ENCODE results near the gene CRISPLD2. TPM values are rescaled to one million over a fixed set of nuclear protein-coding genes. Genes with fewer than 3 reads are reported as not detected.

The CRISPLD2 gene
- total RNA-seq, 3 donors from 2014 or later (not counting 1 experiment from before 2014, with no cell fraction given) = 0.86 to 6.3 TPM; not detected in 1

DNA sequence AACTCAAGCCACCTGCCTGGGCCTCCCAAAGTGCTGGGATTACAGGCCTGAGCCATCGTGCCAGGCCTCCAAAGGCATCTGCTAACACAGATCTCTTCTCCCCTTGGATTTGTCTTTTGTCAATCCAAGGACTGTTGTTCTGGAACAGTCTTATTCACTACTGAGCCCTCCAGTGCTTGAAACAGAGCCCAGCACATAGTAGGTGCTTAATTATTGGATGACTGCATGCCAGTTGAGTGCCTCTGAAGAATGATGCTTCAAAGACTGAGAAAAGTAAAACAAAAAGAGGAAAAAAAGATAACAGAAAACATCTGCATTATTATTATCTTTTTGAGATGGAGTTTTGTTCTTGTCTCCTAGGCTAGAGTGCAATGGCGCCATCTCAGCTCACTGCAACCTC lies 1.7 kb upstream of the CRISPLD2 start:
- Histone ChIP-seq H3K4me1 (ENCODE audit: control insufficient read depth, insufficient read depth, low read length) (peaks cover 16% of the 10 kb centered on the region), H3K4me3 (ENCODE audit: low read length) (no peak overlapping the region), H3K27me3 (ENCODE audit: control insufficient read depth, insufficient read depth, low read length) (peaks cover 2% of the 10 kb centered on the region), H3K36me3 (ENCODE audit: control insufficient read depth, insufficient read depth, low read length) (no peaks in the 10 kb centered on the region), H3K27ac (ENCODE audit: low read length) (no peak overlapping the region), H3K9me3 (ENCODE audit: control insufficient read depth, insufficient read depth, low read length) (no peaks in the 10 kb centered on the region)
- no peaks in the 10 kb centered on the region for H3K9me3 Mint-ChIP-seq
- TF ChIP-seq, protein P1, sequence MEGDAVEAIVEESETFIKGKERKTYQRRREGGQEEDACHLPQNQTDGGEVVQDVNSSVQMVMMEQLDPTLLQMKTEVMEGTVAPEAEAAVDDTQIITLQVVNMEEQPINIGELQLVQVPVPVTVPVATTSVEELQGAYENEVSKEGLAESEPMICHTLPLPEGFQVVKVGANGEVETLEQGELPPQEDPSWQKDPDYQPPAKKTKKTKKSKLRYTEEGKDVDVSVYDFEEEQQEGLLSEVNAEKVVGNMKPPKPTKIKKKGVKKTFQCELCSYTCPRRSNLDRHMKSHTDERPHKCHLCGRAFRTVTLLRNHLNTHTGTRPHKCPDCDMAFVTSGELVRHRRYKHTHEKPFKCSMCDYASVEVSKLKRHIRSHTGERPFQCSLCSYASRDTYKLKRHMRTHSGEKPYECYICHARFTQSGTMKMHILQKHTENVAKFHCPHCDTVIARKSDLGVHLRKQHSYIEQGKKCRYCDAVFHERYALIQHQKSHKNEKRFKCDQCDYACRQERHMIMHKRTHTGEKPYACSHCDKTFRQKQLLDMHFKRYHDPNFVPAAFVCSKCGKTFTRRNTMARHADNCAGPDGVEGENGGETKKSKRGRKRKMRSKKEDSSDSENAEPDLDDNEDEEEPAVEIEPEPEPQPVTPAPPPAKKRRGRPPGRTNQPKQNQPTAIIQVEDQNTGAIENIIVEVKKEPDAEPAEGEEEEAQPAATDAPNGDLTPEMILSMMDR (IDR thresholded peaks at IDR 0.05) = no peak
- intact Hi-C loops (cut with micrococcal nuclease) = no loop called here
- DNase-seq (no peak), ATAC-seq (no peak)
- no peak overlapping the region for H3K4me3 Mint-ChIP-seq
- no peaks in the 10 kb centered on the region for H3K36me3 Mint-ChIP-seq
- H3K27ac Mint-ChIP-seq = no peak overlapping the region
- peaks cover 10% of the 10 kb centered on the region in 2 donors for H3K4me1 Mint-ChIP-seq
- WGBS (ENCODE audit: insufficient coverage) = 92% methylated on average over 2 of the region's 2 CpGs
- peaks cover 14 to 20% of the 10 kb centered on the region in 2 donors for H3K27me3 Mint-ChIP-seq (ENCODE audit: low read depth in 2 of 2)

DNA sequence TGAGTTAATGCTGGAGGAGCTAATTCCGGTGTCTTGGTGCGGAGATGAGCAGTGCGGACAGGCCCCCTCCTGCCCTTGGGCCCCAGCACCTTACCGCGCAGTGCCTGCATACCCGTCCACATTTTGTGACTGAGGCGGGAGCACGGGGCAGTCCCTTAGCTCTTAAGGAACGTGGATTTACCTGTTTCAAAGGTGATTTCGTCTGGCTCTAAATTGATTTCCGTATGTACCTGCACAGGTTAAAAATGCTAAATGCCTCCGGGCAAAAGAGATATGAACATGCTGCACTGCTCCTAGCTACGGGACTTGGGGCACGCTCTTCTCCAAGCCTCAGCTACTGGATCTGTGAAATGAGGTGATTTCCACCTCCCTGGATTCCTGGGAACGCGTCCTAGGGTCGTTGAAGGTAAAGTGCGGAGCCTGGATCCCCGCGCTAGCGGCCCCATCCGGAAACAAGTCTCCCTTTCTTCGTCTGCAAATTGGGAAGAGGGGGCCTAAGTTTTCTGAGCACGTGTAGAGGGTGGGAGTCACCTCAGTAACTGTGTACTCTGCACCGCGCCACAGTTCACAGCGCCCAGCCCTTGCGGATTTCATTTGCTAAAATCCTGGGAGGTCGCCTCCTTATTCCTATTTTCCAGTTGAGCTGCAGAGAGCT lies 669 bp upstream of the CRISPLD2 start:
- TF ChIP-seq, protein P1 (IDR thresholded peaks at IDR 0.05) = no peak
- intact Hi-C loops (cut with micrococcal nuclease) = no loop called here
- WGBS (ENCODE audit: insufficient coverage) = 53% methylated on average over 29 of the region's 29 CpGs
- Histone ChIP-seq H3K9me3 (ENCODE audit: control insufficient read depth, insufficient read depth, low read length) (no peaks in the 10 kb centered on the region), H3K4me1 (ENCODE audit: control insufficient read depth, insufficient read depth, low read length) (peaks cover 16% of the 10 kb centered on the region), H3K27ac (ENCODE audit: low read length) (no peak overlapping the region), H3K36me3 (ENCODE audit: control insufficient read depth, insufficient read depth, low read length) (no peaks in the 10 kb centered on the region), H3K4me3 (ENCODE audit: low read length) (no peak overlapping the region), H3K27me3 (ENCODE audit: control insufficient read depth, insufficient read depth, low read length) (peaks cover 2% of the 10 kb centered on the region)
- Mint-ChIP-seq H3K36me3 (no peaks in the 10 kb centered on the region), H3K27me3 (ENCODE audit: low read depth in 2 of 2) (peaks cover 14 to 22% of the 10 kb centered on the region in 2 donors), H3K4me3 (no peak overlapping the region), H3K4me1 (peaks cover 10% of the 10 kb centered on the region in 2 donors), H3K9me3 (no peaks in the 10 kb centered on the region), H3K27ac (no peak overlapping the region)
- peak in 1 of 3 donors; percentile 4 for ATAC-seq
- peak in 1 of 2 donors; percentile 11 for DNase-seq

DNA sequence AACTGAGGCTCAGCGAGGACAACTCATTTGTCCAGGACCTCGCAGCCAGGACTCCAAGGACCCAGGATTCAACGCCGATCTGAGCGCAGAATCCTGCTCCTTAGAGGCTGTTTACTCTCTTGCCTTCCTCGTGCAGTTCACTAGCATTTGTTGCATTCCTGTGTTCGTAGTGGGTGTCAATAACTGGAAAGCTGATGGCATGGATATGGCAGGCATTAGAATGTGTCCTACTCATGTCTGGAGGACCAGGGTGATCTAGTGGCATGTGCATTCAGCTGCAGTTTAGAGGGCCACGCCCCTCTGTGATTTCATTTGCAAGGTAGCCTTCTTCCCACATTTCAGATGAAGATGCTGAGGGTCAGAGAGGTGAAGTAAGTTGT lies 510 bp downstream of the CRISPLD2 start:
- H3K27me3 ChIP-seq (ENCODE audit: control insufficient read depth, insufficient read depth, low read length) = peaks cover 2% of the 10 kb centered on the region
- H3K4me1 ChIP-seq (ENCODE audit: control insufficient read depth, insufficient read depth, low read length) = peaks cover 16% of the 10 kb centered on the region
- H3K36me3 ChIP-seq (ENCODE audit: control insufficient read depth, insufficient read depth, low read length) = no peaks in the 10 kb centered on the region
- no peak overlapping the region for H3K27ac Mint-ChIP-seq
- no peaks in the 10 kb centered on the region for H3K9me3 Mint-ChIP-seq
- no peak overlapping the region for H3K4me3 ChIP-seq (ENCODE audit: low read length)
- no peaks in the 10 kb centered on the region for H3K9me3 ChIP-seq (ENCODE audit: control insufficient read depth, insufficient read depth, low read length)
- no peak overlapping the region for H3K27ac ChIP-seq (ENCODE audit: low read length)
- TF ChIP-seq, protein P1 (IDR thresholded peaks at IDR 0.05) = no peak
- H3K4me1 Mint-ChIP-seq = peaks cover 10% of the 10 kb centered on the region in 2 donors
- H3K27me3 Mint-ChIP-seq (ENCODE audit: low read depth in 2 of 2) = peaks cover 17 to 22% of the 10 kb centered on the region in 2 donors
- DNase-seq (peak in 1 of 2 donors; percentile 13), ATAC-seq (no peak)
- intact Hi-C loops (cut with micrococcal nuclease) = no loop called here
- H3K4me3 Mint-ChIP-seq = peak overlapping the region; percentile 79
- no peaks in the 10 kb centered on the region for H3K36me3 Mint-ChIP-seq
- WGBS (ENCODE audit: insufficient coverage) = 79% methylated on average over 8 of the region's 8 CpGs

DNA sequence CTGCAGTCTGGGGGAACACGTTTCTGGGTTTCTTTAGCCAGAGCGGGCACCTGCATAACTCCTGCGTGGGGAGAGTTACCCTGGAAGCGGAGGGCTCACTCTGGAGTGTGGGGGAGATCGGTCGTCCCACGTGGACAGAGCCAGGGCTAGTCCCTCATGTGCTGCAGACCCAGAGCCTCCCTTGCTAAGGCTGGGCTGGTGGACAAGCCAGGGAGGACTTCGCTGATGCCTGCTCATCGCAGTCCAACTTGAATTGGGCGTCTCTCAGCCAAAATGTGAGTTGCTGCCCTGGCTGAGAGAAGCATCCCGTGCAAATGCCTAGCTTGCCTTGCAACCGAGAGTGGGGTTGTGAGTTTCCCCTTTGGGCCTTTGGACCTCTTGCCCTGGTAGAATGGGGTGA lies 986 bp downstream of the CRISPLD2 start:
- H3K27ac Mint-ChIP-seq = no peak overlapping the region
- TF ChIP-seq, protein P1 (IDR thresholded peaks at IDR 0.05) = no peak
- H3K27ac ChIP-seq (ENCODE audit: low read length) = no peak overlapping the region
- peaks cover 16% of the 10 kb centered on the region for H3K4me1 ChIP-seq (ENCODE audit: control insufficient read depth, insufficient read depth, low read length)
- peaks cover 10% of the 10 kb centered on the region in 2 donors for H3K4me1 Mint-ChIP-seq
- H3K27me3 Mint-ChIP-seq (ENCODE audit: low read depth in 2 of 2) = peaks cover 17 to 22% of the 10 kb centered on the region in 2 donors
- no peaks in the 10 kb centered on the region for H3K36me3 Mint-ChIP-seq
- peak overlapping the region; percentile 79 for H3K4me3 Mint-ChIP-seq
- no peak overlapping the region for H3K4me3 ChIP-seq (ENCODE audit: low read length)
- DNase-seq (no peak), ATAC-seq (no peak)
- WGBS (ENCODE audit: insufficient coverage) = 80% methylated on average over 12 of the region's 12 CpGs
- H3K36me3 ChIP-seq (ENCODE audit: control insufficient read depth, insufficient read depth, low read length) = no peaks in the 10 kb centered on the region
- peaks cover 2% of the 10 kb centered on the region for H3K27me3 ChIP-seq (ENCODE audit: control insufficient read depth, insufficient read depth, low read length)
- no peaks in the 10 kb centered on the region for H3K9me3 Mint-ChIP-seq
- H3K9me3 ChIP-seq (ENCODE audit: control insufficient read depth, insufficient read depth, low read length) = no peaks in the 10 kb centered on the region
- intact Hi-C loops (cut with micrococcal nuclease) = no loop called here

All from natural killer cell (primary cell).